Measurements from ENCODE around the gene ZNF22.

ZNF22 gene

DNA sequence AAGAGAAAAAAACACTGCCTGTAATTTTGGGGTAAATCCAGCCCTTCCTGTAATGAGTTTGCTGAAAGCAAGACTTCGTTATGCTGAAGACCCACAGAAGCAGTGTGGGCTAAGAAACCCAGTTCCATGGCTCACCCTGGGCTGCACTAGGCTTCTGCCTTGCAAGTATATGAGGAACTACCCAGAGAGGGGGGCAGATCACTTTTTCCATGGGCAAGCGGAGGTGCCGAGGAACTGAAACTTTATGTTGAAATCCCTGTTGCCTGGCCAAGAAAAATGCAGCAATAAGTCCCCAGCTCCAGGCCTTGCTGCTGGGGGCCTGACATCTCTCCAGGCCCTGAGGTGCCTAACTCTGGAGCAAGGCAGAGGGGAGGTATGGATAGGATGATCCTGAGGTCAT is 32.6 kb upstream of the ZNF22 start:
- TF ChIP-seq, protein P1, sequence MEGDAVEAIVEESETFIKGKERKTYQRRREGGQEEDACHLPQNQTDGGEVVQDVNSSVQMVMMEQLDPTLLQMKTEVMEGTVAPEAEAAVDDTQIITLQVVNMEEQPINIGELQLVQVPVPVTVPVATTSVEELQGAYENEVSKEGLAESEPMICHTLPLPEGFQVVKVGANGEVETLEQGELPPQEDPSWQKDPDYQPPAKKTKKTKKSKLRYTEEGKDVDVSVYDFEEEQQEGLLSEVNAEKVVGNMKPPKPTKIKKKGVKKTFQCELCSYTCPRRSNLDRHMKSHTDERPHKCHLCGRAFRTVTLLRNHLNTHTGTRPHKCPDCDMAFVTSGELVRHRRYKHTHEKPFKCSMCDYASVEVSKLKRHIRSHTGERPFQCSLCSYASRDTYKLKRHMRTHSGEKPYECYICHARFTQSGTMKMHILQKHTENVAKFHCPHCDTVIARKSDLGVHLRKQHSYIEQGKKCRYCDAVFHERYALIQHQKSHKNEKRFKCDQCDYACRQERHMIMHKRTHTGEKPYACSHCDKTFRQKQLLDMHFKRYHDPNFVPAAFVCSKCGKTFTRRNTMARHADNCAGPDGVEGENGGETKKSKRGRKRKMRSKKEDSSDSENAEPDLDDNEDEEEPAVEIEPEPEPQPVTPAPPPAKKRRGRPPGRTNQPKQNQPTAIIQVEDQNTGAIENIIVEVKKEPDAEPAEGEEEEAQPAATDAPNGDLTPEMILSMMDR (conservative IDR thresholded peaks at IDR 0.05; ENCODE audit: low read depth), result no peak
- ChIA-PET POLR2A (ENCODE audit: low non-redundant PET) (no interaction called here), CTCF (interaction anchor here (0.6 kb wide), 1 partner anchor 687 kb away, joined by 3 read pairs; no protein-coding TSS in a partner anchor)
- no peak for DNase-seq (ENCODE audit: low spot score)
- H3K27ac ChIP-seq, result no peak overlapping the region

DNA sequence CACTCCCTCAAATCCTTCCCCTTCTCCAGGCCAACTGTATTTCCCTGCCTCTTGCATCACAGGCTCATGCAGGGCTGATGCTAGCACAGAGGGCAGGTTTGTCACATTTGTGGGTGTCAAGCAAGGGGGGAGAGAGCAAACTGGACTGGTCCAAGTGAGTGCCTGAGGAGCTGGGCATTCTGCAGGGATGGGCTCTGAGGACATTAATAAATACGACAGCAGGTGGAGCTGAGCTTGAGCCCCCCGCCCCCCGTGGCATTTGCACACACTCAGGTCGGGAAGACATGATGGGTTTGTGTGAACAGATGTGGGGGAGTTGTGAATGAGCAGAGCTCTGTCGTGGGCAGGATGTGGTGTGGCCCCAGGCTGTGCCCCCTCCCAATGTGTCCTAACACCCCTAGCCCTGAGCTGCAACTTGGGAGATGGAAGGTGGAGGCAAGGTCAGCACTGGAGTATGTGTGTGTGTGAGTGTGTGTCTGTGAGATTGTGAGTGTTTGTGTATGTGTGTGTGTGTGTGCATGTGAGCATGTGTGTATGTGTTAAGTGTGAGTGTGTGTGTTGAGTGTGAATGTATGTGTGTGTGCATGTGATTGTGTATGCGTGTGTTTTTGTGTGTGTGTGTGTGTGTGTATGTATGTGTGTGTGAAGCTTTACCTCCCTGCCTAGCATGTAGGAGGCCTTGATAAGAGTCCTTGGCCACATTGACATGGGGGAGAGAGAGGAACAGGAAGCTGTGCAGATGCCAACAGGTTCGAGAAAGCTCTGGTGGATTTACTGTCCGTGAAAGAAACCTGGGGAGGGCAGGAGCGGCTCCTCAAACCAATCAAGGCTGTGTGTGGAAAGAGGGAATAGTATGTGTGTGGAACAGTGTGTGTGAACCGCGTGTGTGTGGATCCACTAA is 32.0 kb upstream of the ZNF22 start:
- ChIA-PET POLR2A (ENCODE audit: low non-redundant PET) (no interaction called here), CTCF (no interaction called here)
- TF ChIP-seq, protein P1 (conservative IDR thresholded peaks at IDR 0.05; ENCODE audit: low read depth), result no peak
- DNase-seq (ENCODE audit: low spot score), result no peak
- no peak overlapping the region for H3K27ac ChIP-seq

DNA sequence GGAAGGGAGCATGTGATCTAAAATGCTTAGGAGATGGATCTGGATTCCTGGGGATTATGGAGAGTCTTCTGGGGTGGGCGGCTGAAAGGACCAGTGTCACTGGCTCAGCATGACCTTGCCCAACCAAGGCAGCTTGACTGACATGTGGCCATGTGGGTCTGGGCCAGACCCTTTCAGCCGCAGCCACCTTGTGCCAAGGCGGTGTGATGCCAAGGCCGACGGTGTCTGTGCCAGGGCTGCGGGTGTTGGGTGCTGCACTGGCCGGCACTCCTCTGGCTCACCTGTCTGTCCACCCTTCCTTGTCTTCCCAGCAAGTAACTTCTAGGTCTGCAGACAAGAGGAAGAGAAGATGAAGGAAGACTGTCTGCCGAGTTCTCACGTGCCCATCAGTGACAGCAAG is 30.9 kb upstream of the ZNF22 start:
- CTCF ChIA-PET, result no interaction called here

DNA sequence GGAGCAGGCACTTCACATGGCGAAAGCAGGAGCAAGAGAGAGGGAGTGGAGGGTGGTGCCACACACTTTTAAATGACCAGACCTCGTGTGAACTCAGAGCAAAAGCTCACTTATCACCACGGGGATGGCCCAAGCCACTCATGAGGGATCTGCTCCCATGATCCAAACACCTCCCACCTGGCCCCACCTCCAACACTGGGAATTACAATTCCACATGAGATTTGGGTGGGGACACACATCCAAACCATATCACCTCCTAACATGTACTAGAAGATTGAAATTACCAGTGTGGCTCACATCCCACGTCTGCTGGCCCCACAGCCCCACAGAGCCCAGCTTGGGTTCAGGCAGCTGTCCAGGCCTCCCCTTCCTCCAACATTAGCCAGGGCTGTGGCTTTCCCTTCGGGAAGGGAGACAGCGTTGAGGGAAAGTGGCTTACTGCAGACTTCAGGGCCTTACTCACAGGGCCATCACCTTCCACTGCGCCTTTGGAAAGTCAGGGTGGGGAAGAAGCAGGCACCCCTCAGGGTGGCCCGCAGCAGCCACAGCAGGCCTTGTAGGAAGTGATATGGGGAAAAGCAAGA is 29.8 kb upstream of the ZNF22 start:
- CTCF ChIA-PET, result no interaction called here
- TF ChIP-seq, protein P1 (conservative IDR thresholded peaks at IDR 0.05; ENCODE audit: low read depth), result no peak
- POLR2A ChIA-PET (ENCODE audit: low non-redundant PET), result no interaction called here
- DNase-seq (ENCODE audit: low spot score), result no peak
- no peak overlapping the region for H3K27ac ChIP-seq

More for the DNA sequence above, 30.9 kb upstream of the ZNF22 start:
- POLR2A ChIA-PET (ENCODE audit: low non-redundant PET), result no interaction called here
- TF ChIP-seq, protein P1 (conservative IDR thresholded peaks at IDR 0.05; ENCODE audit: low read depth), result no peak
- no peak overlapping the region for H3K27ac ChIP-seq
- no peak for DNase-seq (ENCODE audit: low spot score)

DNA sequence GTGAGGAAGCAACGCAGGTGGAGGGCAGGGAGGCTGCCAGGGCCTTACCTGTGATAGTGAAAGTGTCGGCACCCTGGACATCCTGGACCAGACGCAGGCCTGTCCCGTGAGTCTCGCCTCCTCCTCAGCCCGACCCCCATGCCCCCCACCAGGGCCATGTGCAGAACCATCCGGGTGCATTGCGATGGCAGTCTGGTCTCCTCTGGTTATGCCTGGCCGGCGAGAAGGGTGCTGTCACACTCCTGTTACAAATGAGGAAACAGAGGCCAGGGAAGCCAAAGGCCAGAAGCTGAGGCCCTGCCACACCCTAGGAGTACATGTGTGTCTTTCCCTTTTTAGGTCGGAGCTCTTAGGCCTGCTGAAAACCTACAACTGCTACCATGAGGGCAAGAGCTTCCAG is 29.3 kb upstream of the ZNF22 start:
- no peak overlapping the region for H3K27ac ChIP-seq
- TF ChIP-seq, protein P1 (conservative IDR thresholded peaks at IDR 0.05; ENCODE audit: low read depth), result no peak
- CTCF ChIA-PET, result no interaction called here
- POLR2A ChIA-PET (ENCODE audit: low non-redundant PET), result no interaction called here
- DNase-seq (ENCODE audit: low spot score), result no peak

DNA sequence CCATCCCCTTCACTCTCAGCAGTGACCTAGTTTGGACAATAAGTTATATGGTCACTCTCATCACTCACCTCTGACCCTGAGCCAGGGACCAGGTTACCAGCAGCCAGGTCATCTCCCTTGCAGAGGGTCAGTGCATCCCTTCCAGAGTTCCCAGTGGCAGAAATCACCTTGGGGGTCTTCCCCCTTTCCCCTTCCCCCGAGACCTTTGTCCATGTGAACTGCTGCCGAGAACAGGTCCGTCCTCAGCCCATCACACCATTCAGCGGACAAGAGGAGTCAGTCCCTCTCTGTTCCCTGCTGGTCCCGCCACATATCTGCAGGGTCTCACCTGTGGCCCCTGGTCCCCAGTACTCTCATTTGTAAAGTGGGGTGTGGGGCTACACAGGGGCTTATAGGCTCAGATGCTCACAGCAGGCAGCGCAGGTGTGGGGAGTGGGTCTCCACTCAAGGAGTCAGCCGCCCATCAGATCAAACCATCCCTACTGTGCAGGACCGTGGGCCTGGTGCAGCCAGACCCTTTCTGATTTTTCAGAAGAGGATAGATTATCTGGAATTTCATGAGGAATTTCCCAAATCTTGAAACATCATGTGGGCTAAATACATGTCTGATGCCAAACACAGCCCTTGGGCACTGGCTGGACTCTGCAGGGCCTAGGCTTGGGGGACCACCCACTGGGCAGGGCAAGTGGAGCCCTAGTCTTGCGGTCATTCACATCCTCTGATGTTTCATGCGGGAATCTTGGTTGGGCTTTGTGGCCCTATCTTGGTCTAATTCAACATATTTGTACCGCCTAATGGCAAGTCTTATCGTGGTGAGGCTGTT is 28.6 kb upstream of the ZNF22 start:
- POLR2A ChIA-PET (ENCODE audit: low non-redundant PET), result no interaction called here
- CTCF ChIA-PET, result interaction anchor here (2.3 kb wide), 1 partner anchor 39 kb away, joined by 12 read pairs; no protein-coding TSS in a partner anchor
- TF ChIP-seq, protein P1 (conservative IDR thresholded peaks at IDR 0.05; ENCODE audit: low read depth), result no peak
- H3K27ac ChIP-seq, result no peak overlapping the region
- no peak for DNase-seq (ENCODE audit: low spot score)

Data from RWPE1 (cell line).